Stimulated activated CD4-positive, alpha-beta T cell treated with anti-CD3 and anti-CD28 coated beads, Interleukin-15, amount 100 ng/mL, for 1 hour (primary cell): ENCODE data around the gene TSHZ1.

Experiments
- DNase-seq, 2 donors: peaks; one replicate each; pipeline ENCODE4 v3.0.0-alpha.2; 2020; ENCODE audit warnings: low read depth in 1 of 2, low spot score in 1 of 2

TSHZ1 gene

DNA sequence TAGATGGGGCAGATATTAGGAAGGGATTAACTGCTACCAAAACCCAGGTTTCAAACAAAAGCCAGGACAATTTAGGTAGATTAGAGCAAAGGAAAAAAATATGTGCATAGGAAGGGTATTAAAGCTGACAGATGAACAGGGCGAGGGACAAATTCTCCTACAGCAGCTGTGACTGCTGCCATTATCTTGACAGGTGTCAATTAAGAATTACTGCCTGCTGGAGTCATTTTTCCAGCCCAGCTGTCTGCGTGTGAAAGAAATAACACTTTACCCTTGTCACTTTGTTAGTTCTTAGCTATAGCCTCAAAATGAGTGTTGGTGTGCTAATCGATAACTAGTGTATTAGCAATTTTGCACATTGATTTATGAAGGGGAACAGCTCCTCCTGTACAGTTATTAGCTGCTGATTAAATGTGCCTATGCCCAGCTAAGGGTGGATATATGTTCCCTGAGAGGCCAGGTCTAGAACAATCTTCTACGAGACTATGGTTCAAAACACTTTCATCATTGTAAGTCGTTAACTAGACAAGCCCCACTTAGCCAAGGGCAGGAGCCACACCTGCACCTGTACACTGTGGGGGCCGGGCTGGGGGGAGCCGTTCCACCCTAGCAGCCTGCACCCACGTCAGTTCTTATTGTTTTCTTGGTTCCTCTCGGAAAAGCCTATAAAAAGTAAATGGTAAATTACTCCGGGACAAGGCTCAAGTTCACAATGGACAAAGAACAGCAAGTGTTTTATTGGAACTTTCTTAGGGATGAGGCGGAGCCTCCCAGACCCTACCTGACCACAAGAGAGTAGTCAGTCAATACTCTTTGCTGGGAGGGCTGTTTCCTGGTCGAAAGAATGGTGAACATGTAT lies 7.7 kb downstream of the TSHZ1 start:
- DNase-seq: no peak

DNA sequence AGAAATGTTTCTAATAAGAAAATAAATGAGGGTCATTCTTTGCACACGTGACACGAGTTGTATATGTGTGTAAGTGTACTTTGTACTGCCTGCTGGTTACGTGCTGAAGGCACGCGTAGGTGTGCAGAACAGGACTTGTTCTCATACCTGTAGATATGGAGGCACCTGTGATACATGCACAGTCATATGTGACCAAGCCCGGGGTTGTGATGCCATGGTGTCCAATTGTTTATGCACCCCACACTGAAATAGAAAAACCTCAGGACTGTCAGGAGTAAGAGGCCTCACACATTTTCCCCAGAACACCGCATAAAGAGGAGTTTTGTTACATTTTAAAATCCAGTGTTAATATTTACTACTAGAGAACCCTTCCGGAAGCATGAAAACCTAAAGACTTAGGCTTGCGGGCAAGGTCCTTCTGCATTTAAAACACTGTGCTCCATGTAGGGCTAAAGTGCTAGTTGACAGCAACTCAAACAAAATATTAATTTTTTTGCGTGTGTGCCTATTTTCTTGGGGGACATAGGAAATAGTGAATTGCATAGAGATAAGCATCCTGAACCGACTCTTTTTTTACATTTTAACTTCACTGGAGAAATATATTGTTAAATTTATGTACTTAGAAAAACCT lies 9.3 kb downstream of the TSHZ1 start:
- no peak for DNase-seq

DNA sequence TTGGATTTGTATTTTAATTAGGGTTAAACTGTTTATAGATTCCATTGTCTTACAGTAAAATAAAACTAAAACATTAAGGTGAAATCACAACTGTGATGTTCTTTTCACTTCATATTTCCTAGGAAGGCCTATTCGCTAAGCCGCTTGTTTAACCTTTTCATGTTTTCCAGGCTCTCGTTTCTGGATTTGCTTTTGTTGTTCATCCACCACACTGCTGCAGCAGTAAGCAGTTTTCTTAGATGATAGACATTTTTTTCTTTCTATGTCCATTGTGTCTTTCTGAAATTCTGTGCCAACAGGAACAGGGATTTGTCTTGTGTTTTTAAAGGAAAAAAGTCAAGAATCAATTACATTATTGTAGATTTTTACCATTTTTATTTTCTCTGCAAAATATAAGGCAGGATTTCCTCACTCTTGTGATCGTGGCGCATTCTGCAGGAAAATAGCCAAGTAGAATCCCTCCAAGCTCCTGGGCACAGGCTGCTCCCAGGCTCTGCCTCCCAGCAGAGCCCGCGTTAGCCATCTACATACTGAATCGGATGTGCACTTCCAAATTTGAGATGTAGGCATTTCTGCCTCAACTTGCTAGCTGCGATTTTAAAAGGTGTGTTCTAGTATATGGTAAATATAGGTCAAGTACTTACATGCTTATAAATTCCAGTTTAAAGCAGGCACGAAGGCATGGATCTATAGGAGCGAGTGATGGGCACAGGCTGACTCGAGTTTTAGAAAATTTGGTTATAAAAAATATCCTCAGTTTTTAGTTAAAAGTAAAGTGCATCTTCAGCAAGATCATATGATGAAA lies 10.2 kb downstream of the TSHZ1 start:
- no peak for DNase-seq

DNA sequence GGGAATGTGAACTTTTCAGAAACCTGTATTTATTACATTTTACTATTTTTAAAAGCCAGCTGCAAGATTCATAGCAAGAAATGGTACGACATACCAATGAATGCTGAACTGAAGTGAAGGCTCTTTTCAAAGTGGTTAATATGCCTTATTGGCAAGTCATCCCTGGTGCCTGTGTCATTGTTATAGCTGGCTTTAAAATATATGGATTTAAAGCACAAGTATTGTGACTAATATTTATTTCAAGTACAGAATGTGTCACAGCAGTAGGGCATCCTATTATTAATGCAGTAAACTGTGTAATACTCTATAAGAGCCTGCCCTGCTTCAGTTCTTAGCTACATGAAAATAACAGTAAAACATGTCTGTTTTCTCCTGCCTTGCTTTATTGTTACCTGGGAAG lies 10.8 kb downstream of the TSHZ1 start:
- no peak for DNase-seq

DNA sequence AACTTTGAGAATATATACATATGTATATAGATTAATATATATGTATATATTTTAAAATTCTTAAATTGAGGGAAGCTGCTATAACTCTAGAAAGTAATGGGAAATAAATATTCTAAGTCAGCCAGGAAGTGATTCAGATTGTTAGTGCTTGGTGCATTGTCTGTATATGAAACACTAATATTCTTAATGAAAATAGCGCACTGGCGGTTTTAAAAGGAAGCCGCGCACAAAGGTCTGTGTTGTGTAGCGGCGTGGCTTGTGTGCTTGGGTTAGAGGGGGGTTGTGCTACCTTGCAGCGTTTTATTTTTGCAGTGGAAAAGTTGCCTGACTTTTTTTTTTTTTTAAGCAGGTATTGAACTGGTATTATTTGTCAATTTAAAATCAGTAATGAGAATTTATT lies 11.3 kb downstream of the TSHZ1 start:
- DNase-seq: no peak

DNA sequence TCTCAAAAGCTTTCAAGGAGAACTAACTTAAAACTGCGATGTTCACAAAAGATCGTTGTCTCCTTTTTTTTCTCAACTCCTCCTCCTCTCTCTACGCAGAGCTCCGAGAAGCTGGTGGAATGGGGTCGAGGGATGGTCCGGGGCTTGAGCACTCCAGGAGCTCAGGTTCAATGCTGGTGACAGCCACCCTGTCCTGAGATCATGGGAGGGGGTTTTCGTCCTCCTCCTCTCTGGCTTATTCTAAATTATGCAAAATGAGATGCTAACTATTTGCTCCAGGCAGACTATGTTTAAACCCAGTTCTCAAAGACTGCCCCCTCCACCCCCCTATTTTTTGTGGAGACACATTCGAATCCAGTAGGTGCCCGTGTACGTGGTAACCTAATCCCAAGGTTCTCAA lies 11.8 kb downstream of the TSHZ1 start:
- no peak for DNase-seq

DNA sequence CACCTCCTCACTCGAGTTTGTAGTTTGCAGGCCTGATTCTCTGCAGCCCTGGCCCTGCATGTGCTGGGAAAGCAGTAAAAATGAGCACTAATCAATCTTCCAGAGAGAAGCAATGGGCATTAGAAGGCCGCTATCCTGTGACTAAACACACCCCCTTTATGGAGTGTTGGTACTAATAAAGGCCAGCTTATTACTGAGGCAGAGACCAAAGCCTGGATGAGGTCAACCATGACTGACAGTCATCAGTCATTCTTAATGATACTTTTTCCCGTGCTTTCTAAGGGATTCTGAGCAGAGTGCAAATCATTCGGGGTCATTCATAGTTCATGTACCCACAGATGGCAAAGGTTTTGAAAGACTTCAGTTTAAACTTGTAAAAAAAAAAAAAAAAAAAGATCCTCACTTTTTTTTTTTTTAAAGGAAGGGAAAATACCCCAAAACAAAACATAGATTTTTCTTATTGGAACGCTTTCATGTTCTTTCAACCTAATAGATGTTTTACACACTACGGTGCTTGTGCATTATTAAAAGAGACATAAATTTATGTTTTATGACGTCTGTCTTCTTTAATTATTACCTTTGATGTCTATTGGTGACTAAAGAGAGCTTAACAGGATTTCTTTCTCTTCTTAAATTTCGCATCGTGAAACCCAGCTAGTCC lies 13.2 kb downstream of the TSHZ1 start:
- DNase-seq: no peak

DNA sequence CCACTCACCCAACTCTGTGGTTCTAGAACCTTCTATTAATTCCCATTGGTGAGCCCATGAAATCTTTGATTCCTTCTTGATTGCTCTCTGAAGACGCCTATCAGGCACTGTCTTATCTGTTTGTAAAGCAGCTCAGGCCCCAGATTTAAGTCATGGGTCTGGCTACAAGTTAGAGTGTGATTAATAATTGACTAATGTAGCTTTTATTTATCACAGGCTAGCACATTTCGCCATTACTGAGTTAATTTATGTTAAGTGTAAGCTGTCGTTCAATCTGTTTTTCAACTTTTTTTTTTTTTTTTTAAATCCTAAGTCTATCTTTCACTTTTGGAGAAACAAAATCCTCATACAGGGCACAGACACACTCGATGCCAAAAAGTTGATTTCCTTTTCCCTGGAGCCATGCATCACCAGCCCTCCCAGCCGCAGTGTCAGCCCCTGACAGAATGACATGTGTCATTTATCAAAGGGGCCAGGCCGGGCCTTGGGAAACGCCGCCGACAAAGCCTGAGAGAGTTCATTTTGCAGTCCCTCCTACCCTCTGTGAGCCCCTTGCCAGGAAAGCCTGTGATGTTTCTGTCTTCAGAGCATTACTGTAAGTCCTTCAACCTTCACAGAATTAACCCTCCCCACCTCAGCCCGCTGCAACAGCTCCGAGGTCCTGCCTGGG lies 15.8 kb downstream of the TSHZ1 start:
- DNase-seq: no peak

DNA sequence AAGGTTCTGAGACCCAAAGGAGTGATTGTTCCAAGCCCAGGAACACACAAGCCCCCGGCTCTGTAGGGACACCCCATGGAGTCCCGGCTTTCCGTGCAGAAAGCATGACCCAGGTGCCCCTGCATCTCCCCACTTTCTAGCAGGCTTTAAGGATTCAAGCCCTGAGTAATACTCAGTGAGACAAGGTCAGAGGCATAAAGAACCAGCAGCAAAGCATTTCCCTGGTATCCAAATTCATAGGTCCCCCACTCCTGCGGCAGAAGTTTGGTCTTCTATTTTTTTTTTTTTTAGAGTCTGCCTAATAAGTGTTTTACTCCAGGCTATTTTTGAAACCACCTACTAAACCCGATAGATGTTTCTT lies 16.3 kb downstream of the TSHZ1 start:
- no peak for DNase-seq

DNA sequence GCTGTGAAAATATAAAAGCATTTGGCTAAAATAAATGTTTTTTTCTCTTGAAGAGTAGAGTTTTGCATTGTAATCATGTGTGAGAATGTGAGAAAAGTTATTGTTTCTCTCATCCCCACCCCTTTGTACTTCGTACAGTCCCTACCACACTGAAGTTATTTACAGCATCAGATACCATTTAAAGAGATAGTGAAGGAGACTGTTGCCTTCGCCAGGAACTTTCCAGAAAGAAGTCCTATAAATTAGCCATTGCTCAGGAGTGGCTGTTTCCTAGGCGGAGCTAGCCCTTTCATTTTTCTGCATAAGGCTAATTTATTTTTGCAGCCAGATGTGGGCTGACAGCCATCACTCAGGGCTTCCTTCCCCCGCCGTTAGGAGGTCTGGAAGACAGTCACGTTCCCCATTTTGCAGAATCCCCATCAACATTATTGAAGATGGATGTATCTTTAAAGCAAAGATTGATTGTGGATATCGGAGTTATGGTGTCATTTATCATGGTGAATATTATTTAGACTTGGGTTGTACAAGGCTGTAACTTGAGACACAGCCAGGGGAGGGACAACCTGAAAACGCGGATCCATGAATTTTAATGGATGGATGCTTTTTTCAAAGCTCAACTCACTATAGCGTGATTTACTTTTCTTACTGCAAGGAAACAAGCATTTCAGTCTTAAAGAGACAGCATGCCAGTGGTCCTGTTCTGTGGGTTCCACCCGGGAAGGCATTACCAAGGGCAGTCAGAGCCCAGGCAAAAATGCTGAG lies 17.1 kb downstream of the TSHZ1 start:
- DNase-seq: no peak

DNA sequence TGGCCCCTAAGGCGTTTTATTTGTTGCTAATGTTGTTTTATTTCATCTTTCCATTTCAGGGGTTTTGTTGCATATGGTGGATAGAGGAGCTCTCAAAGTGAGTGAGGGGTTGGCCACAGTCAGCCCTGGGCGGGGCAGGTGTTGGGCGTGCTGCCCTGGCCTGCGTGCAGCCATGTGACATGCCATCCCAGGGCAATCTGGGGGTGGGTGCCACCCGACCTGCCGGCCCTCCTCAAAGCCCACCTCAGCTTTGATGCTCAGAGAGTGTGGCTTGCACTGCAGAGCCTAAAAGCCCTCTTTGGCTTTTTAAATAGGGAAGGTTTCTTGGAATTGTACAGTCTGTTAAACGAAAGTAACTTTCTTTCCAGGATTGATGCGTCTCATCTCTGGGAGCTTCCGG lies 18.4 kb downstream of the TSHZ1 start:
- no peak for DNase-seq

DNA sequence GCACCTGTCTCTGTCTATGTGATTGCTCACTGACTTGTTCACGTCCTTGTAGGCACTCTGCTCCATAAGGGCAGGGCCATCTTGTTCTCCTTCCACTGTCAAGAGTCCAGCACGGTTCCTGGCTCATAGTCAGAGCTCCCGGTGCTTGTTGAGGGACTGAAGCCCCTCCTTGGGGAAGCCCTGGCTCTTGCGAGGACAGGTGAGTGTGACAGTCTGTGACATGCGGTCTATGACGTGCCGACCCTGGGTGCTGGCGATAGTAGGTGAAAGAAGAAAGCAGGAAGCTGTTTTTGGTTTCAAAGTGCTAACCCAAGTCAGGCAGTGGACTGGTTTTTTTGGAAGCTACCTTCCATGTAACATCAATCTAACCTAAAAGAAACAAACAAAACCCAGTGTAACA lies 18.8 kb downstream of the TSHZ1 start:
- no peak for DNase-seq

DNA sequence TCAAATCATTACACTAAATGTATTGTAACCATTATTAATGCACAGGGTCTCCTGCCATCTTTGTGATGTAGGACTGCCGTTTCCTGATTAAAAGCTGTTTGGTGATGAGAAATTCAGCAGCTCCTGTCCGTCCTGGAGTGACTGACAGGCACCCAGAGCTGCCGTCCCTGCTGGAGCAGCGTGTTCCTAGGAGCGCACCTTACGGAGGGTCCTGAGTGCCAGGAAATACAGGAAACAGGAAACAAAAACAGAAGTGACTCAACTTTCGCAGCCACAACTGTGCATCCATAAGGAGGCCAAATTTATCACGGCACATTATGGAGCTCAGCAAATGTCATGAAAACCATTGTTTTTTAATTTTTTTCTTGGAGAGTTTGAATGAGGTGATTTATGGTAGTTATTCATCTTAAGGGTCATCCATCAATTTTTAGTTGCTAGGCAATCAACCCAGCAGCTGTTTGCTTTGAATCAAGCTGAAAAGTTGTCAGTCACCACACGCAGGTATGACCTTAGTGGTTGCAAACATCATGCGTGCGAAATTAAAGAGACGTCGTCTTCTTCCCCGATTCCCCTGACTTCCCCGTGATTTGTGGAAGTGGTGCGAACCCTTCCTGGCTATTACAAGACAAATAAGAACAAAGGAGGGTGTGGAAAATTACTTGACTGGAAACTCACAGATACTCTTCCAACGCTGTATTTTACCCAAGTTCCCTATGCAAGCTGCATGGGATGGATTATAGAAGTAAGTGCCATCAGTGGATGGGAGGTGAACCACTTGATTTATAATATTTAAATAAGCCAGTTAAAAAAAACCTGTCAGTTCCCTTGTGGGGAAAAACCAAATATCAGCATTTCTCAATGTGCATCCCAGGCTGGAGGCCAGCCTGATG lies 19.8 kb downstream of the TSHZ1 start:
- no peak for DNase-seq

DNA sequence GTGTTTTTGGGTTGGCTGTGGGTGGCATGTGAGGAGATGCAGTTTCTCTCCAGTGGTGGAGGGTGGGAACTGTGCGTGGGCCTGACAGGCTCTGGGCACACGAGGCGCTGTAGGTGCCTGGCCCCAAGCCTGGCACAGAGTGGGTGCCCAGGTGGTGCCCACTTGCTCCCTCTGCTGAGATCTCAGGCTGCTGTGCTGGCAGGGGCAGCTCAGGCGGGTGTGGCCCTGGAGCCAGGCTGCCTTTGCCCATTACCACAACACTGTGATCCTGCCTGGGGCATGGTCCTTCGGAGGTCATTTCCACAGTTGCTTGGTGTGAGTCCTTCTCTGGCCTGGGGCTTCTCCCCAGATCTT lies 20.4 kb downstream of the TSHZ1 start:
- no peak for DNase-seq

DNA sequence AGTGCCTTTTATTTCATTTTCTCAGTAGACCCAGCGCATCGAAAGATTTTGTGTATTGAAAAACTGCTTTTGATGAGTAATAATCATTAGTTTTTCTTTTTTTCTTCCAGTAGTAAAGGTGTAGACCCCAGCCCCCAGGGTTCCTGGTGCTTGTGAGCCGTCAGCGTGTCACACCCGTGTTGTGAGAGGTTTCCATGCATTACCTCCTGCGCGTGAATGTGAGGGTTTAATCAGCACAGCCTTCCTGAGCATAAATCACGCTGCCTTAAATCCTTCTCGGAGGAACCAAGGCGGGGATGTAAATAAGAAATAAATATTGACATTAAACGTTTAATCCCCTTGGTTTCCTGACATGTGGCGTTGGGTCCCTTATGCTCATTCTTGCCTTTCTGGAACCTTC lies 24.3 kb downstream of the TSHZ1 start:
- DNase-seq: no peak

DNA sequence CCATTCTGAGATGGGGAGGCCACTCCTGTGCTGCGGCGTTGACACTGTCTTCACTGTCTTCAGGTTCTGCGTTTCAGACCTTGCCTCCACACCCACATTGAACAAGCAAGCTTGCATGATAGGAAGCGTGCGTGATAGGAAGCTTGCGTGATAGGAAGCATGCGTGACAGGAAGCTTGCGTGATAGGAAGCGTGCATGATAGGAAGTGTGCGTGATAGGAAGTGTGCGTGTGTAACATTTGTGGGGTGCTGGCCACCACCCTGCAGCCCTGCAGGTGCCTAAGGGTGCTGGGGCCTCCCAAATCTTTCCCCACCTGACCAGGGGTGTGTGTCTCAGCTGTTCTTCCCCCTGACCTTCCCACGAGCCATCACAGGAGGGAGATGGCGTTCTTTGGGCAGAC lies 25.3 kb downstream of the TSHZ1 start:
- no peak for DNase-seq

DNA sequence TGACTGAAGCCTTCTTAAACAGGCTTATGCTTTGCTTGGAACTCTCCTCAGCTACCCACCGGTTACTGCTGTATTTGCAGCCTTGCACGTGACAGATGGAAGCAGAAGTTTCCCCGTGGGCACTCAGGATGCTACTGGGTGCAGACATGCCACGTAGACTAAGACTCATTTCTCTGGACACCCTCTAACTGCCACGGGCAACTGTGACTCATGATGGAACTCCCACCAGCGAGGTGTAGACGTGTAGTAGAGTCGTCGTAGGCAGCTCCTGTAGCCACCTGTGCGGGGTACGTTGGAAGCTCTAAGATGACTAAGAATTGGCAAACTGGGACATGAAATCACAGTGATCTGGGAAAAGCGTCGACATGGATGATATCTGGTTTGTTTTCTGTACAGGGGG lies 27.5 kb downstream of the TSHZ1 start:
- no peak for DNase-seq

DNA sequence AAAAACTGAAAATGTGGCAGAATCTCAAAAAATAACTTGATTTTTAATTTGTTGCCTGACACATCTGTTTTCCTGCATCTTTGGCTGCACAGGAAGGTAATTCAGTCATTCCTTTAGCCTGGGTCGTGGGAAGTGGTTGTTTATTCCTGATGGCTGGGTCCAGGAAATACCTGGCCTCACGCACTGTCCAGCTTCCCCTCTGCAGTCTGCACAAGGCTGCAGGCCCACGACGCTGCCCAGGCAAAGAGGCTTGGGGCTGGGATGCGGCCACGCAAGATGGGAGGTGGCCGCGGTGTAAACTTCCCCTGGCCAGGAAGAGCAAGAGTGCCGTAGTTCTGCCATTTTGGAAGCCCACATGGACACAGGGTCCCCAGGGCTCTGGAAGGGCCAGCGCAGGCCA lies 28.2 kb downstream of the TSHZ1 start:
- no peak for DNase-seq

DNA sequence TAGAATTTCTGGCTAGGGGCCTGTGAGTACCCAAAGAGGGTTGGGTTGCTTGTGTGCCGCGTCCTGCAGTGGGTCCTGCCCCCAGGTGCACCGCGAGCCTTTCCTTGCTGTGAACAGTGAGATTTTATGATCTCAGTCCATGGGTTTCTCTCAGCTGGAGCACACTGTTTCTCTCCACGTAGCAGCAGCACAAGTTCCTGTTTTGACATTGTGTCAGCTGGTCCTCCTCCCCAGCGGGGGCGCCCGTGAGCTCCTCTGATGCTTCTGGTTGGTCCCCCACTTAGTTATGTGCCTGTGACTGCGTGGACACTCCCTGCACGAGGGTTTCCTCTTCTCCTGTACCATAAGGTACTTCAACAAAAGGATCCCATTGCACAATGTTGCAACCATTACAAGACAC lies 29.8 kb downstream of the TSHZ1 start:
- no peak for DNase-seq
